Sciatic nerve (tissue), 2 donors: ENCODE measurements around the gene NRL. TPM values are rescaled to one million over a fixed set of nuclear protein-coding genes. Genes with fewer than 3 reads are reported as not detected.
A peak's percentile ranks its signal among the peaks of the same experiment; 100 is the strongest.

ENCODE experiments used
- ATAC-seq: fragments of 200-7000 bp; cut with Tn5 transposase; one replicate; pipeline ENCODE4 v1.9.1; 2020; ENCODE audit warnings: mild to moderate bottlenecking, moderate library complexity
- DNase-seq: peaks from one replicate; pipeline ENCODE4 v3.0.0-alpha.2; 2020; ENCODE audit warnings: low spot score
- intact Hi-C: fragments of 100-400 bp; cut with DNase I; formaldehyde crosslinking; loops from one replicate; pipeline ENCODE4 v1.14.2; 2022
- total RNA-seq: library from RNA; stranded (reverse); fragmentation: NEBNext Ultra II Directional; extraction: Animal tissue kit (Norgen Biotek cat#: 25700); gene quantifications from one replicate; pipeline ENCODE4 v1.2.1, GENCODE V29; 2021
- donor health status: DM: no; HTN: no; CAD: no.
- donor health status: DM: no; HTN: no; CAD: no.

Gene NRL
- total RNA-seq, 1 donor from 2014 or later: 2.9 TPM

DNA sequence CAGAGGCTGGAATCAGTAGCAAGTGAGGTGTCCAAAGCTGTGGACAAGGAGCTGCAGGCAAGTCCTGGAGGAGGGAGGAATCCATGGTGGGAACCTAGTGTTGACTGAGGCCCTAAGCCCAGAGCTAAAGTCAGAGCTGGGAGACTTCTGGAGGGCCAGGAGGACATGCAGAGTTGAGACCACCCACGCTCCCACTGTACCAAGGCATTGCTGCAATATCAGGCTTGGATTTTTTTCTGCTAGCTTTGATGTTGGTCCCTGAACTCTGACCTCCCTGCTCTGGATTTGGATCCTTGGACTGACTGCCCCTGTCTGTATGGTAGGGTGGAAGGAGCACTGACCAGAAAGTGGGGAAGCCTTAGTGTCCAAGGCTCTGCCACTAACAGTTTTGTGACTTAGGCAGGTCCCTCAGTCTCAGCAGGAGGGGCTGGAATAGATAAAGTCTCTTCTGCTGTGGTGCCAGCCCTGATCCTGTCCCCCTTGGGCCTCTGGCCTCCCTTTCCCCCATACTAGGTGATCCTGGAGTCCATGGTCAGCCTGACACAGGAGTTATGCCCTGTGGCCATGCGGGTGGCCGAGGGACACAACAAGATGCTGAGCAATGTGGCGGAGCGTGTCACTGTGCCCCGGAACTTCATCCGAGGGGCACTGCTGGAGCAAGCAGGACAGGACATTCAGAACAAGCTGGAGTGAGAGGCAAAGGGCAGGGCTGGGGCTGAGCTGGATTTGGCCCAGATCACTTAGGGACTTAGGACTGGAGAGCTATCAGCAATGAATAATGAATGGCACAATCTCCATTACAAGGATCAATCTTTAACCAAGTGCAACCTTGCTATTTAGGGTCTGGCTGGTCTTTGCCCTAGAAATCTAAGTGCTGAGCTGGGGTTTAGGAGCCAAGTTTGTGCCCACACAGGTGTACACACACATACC is 53.5 kb downstream of the NRL start:
- DNase-seq (no peak), ATAC-seq (no peak)
- intact Hi-C loops: no loop called here

DNA sequence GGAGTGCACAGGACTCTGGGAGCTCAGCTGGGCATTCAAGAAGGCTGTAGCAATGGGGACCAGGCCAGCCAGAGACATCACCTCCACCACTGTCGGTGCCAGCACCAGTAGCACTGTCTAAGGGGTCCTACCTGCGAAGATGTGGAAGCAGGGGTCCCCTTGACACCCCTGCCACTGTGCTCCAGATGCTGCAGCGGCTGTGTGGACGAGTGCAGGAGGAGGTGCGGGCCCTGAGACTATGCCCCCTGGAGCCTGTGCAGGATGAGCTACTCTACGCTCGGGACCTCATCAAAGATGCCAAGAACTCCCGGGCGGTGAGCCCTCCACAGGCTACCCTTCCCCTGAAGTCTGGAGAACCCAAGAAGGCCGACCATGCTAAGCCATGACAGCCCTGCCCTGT is 54.3 kb downstream of the NRL start:
- ATAC-seq: no peak
- no peak for DNase-seq
- intact Hi-C loops: no loop called here

DNA sequence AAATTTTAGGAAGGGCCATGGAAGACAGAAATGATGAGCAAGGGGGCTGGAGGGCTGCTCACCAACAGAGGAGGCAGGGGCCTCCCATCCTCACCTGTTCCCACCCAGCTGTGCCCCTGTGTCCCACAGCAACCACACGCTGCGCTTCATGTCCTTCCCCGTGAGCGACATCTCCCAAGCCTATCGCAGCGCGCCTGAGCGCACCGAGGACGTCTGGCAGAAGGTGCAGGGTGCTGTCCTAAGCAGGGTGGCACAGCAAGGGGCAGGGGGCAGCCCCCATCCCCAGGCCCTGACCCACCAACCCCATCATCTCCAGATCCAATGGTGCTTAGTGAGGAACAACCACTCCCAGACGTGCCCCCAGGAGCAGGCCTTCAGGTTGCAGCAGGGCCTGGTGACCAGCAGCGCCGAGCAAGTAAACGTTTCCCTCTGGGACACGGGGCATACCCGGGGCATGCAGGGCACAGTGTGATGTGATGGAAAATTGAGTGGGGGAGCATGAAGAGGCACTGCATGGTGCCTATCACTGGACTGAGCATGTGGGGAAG is 54.8 kb downstream of the NRL start:
- DNase-seq (no peak), ATAC-seq (no peak)
- intact Hi-C loops: loop anchor here (5.0 kb wide), 1 partner anchor 37 kb away; no protein-coding TSS in a partner anchor

GRCh38 chr14:24058951-24059475 is 55.7 kb downstream of the NRL start:
- intact Hi-C loops: loop anchor here (5.0 kb wide), 1 partner anchor 38 kb away; no protein-coding TSS in a partner anchor
- DNase-seq (no peak), ATAC-seq (no peak)

GRCh38 chr14:24058260-24058950 is 56.3 kb downstream of the NRL start:
- peak; percentile 73 for ATAC-seq
- intact Hi-C loops: loop anchor here (5.0 kb wide), 1 partner anchor 39 kb away; no protein-coding TSS in a partner anchor
- DNase-seq: peak; percentile 92

GRCh38 chr14:24057867-24058259 is 56.9 kb downstream of the NRL start:
- no peak for ATAC-seq
- DNase-seq: no peak
- intact Hi-C loops: loop anchor here (5.0 kb wide), 1 partner anchor 39 kb away; no protein-coding TSS in a partner anchor

DNA sequence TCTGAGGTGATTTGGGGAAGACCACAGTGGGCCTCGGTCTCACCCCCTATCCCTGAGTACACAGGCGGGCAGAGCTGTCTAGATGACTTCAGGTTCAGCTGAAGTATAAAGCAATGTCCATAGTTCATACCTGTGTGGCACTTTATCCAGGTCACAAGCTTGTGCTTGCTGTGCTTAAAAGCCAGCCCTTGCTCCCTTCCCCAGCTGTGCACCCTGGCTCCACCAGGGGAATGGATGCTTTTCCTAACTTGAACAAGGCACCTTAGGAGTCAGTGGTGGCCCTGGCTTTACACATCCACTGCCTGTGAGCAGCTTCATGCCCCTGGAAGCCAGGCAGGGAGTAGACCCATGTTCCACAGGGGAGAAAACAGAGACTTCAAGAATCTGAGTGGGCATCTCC is 57.5 kb downstream of the NRL start:
- no peak for DNase-seq
- ATAC-seq: no peak
- intact Hi-C loops: loop anchor here (5.0 kb wide), 1 partner anchor 40 kb away; no protein-coding TSS in a partner anchor

- intact Hi-C loops: loop anchor here (5.0 kb wide), 1 partner anchor 41 kb away; no protein-coding TSS in a partner anchor
- ATAC-seq (no peak), DNase-seq (no peak)
These were observed 58.0 kb downstream of the NRL start for GRCh38 chr14:24056800-24057184.

DNA sequence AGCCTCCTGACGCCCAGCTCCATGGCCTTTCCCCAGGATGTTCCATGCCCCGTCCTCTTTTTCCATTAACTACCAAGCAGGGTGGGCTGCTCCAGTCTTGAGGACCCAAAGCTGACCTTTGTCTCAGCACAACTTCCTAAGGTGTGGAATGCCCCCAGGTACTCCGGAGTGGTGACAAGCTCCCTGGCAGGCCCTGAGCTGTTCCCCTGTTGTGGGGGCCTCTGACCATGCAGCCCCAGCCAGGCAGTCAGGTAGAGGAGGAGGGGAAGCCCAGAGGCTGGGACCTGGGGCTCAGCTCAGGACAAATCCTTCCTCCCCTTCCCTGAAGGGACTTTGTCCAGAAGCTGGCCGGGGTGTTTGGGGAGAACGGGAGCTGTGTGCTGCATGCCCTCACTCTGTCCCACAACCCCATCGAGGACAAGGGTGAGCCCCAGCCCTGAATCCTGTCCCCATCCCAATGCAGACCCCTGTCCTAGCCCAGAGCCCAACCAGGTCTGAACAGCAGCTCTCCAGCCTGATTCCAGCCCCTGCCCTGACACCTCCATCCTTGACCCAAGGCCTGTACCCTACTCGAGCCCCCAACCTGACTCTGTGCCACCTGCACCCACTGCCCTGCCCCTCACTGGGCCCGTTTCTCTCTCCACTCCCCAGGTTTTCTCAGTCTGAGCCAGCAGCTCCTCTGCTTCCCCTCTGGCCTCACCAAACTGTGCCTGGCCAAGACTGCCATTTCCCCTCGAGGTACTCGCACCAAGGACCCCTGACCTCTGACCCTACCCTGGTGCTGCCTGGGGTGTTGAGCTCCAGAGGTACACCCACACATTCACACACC is 58.6 kb downstream of the NRL start:
- DNase-seq: no peak
- ATAC-seq: no peak
- intact Hi-C loops: loop anchor here (5.0 kb wide), 1 partner anchor 41 kb away; no protein-coding TSS in a partner anchor

- ATAC-seq: no peak
- DNase-seq: no peak
- intact Hi-C loops: loop anchor here (5.0 kb wide), 1 partner anchor 43 kb away; no protein-coding TSS in a partner anchor
These were observed 60.1 kb downstream of the NRL start for GRCh38 chr14:24054646-24055045.

DNA sequence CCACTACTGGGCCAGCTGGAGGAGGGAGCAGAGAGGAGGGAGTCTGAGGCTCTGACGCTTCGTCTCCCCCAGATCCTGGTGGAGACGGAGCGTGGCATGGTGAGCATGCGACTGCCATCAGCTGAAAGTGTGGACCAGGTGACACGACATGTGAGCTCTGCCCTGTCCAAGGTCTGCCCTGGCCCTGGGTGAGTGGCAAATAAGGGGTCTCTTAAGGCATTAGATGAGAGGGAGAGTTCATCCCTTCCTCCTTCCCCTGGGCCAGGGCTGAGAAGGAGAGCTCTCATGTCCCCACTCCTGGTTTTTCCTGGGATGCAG is 60.5 kb downstream of the NRL start:
- ATAC-seq (no peak), DNase-seq (no peak)
- intact Hi-C loops: no loop called here

DNA sequence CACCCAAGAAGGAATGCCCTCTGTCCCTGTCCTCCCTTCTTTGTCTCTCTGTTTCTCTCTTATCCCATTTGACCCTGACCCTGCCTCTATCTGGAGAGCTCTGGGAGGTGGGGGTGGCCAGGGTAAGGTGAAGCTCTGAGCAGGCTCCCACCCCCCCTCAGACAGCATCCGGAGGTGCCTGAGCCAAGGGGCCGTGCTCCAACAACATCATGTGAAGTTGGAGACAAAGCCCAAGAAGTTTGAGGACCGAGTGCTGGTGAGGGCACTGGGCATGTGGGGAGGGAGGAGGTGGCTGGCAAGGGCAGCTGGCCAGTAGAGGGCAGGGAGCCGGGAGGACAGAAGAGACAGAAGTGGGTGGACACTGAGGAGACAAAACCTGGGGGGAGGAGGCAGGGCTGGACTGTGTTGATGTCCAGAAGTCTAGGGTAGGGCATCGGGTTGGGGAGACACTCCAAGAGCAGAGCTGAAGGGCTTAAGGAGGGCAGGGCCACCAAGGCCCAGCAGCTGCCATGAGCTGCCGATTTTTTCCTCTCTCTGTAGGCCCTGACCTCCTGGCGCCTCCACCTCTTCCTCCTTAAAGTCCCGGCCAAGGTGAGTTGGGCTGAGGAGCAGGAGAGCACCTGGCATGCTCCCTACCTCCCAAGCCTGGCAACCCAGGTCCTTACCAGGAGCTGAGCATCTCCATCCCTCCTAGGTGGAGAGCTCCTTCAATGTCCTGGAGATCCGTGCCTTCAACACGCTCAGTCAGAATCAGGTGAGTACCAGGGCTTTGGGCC is 61.0 kb downstream of the NRL start:
- DNase-seq (peak; percentile 47), ATAC-seq (no peak)
- intact Hi-C loops: no loop called here

DNA sequence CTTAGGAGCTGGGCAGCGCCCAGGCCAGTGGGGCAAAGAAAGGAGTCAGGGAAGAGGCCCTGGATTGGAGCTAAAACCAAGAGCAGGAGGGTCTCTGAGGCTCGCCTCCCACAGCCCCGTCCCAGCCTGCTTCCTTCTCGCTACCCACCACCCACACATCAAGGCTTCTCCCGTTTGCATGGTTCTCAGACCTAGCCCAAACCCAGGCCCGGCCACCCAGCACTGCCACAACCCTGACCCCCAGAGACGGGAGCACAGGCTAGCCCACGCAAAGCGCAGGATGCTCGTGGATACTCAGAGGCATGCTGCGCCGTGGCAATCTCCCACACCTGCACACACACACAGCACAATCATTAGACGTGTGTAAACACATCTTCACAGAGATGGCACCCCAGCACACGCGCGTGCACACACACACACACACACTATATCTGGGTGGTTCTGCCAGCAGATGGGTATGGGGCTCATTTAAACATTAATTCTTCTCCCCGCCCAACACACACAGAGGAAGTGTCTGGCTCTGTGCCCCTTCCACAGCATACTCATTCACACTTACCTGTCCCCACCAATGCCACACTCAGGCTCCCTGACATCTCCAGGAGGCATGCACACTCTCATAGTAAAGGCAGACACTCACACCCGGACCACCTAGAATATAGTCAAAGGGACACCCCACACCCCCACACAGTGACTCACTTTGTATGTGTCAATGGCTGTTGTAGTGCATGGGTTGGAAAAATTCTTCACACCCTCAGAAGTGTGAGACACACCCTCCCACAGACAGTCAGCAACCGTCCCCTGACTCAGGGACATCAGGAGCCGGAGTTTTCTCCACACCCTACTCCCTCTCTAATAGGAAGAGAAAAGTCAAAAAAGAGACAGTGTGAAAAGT is 61.8 kb downstream of the NRL start:
- DNase-seq (peak; percentile 15), ATAC-seq (no peak)
- intact Hi-C loops: no loop called here

- DNase-seq (no peak), ATAC-seq (peak; percentile 86)
- intact Hi-C loops: no loop called here
These were observed 62.7 kb downstream of the NRL start, which contains the start of gene CARMIL3 for GRCh38 chr14:24051789-24052655. TSS of gene CARMIL3 (plus strand) at chr14:24052009. CDS start at chr14:24052154, 145 bp downstream.

DNA sequence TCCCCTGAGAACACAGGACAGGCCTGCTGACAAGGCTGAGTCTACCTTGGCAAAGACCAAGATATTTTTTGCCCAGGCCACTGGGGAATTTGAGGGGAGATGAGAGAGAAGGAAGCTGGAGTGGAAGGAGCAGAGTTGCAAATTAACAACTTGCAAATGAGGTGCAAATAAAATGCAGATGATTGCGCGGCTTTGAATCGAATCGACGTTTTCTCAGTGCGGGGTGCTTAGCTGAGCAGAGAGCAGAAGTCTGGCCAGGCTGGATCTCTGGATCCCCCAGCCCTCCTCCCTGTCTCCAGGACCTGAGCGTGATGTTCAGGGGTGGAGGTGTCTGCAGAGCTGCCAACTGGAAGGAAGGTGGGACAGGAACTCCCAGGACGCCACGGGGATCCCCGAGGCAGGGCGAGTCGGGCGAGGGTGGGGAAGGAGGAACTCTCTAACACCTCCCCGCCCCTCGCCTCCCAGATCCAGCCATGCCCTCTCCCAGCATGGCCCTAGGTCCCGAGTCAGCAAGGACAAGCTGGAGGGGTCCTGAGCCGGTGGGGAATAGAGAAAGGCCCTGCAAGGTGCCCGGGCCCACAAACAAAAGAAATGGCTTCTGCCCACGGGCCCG is 63.5 kb downstream of the NRL start:
- DNase-seq: no peak
- intact Hi-C loops: no loop called here
- ATAC-seq: peak; percentile 22
